Endothelial cell of umbilical vein (primary cell): Measurements from ENCODE around the gene SMIM3.

Experiments used
- EZH2 ChIP-seq: IDR thresholded peaks from 2 replicates; pipeline ENCODE4 v1.6.1; 2012; ENCODE audit warnings: borderline replicate concordance, low read depth, mild to moderate bottlenecking, moderate library complexity, low read length, inconsistent platforms; ENCODE audit not compliant: severe bottlenecking
- POLR2A ChIP-seq: IDR thresholded peaks from 2 replicates; pipeline ENCODE4 v1.6.1; 2012; ENCODE audit warnings: low read depth, mild to moderate bottlenecking, control low read depth, low read length
- POLR2AphosphoS5 ChIP-seq: IDR thresholded peaks from 2 replicates; pipeline ENCODE4 v1.6.1; 2012; ENCODE audit warnings: low read depth, mild to moderate bottlenecking, control low read depth, low read length, moderate library complexity; ENCODE audit not compliant: insufficient read depth

DNA sequence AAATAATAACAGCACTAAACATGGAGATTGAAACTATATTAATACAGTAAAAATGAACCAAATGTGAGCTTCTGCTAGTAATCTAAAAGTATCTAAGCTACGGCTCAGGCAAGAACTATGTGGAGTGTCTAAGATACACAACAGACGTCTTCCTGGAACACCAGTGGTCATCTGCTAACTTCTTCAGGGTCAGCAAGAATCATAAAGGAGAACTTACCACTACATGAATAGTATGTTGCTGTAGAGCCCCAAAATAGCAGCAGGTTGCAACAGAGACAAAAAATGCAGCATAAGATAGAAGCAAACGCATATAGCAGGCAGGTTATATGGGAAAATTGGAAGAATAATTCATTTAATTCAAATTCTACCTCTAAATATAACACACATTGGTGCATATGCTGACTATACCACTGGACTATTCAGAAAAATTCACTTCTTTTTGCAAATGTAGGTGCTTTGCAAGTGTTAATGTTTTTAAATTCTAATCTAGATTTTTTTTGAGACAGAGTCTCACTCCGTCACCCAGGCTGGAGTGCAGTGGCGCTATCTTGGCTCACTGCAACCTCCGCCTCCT is 46.8 kb upstream of the SMIM3 start:
- no peak for TF ChIP-seq POLR2AphosphoS5
- no peak for TF ChIP-seq POLR2A
- TF ChIP-seq EZH2: no peak
